HTERT RPE-1 (cell line): Measurements from ENCODE around the gene IL12RB2.
"Not testable (repeated sequence)": the region's sequence is repeated elsewhere in the genome, so short reads cannot be mapped to it uniquely, and the experiment has no call there.

Source experiments
- in situ Hi-C: fragments of 300-500 bp; cut with MboI; formaldehyde crosslinking; loops from 4 replicates; pipeline ENCODE4 v1.14.3; 2020; ENCODE audit warnings: low sequenced_read_pairs

The IL12RB2 gene

DNA sequence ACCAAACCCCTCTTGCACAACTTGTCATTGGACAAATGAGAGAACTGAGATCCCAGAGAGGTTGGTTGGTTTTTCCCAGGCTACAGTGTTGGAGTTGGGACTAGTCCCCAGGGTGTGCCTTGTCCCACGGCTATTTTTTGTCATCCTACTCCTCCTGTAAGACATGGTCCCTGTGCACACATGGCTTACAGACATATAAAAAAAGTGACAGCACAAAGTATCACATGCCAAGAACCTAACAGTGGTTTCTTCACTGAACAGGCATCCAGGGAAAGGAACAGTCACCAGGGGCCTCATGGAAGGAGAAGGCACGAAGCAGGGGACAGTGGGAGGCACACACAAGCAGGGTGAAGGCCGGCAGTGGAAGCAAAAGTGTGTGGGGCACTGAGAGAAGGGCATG is 86.1 kb downstream of the IL12RB2 start:
- in situ Hi-C loops, result no loop called here

DNA sequence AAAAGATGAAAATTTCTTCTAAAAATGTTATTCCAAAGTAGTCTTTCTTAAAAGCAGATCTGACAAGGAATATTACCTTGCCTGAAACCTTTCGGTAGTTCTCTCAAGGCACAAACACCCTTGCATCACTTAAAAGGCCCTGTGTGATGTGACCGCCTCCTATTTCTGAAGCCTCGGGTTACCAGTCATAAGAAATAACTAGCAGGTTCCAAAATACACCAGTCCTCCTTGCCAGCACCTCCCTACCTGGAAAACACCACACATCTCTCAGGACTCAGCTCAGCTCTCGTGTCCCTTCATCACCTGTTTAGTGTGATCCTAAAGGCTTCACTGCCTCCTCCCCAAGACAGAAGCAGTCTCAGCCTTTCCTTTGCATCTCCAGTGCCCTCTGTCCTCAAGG is 86.9 kb downstream of the IL12RB2 start:
- in situ Hi-C loops, result no loop called here

DNA sequence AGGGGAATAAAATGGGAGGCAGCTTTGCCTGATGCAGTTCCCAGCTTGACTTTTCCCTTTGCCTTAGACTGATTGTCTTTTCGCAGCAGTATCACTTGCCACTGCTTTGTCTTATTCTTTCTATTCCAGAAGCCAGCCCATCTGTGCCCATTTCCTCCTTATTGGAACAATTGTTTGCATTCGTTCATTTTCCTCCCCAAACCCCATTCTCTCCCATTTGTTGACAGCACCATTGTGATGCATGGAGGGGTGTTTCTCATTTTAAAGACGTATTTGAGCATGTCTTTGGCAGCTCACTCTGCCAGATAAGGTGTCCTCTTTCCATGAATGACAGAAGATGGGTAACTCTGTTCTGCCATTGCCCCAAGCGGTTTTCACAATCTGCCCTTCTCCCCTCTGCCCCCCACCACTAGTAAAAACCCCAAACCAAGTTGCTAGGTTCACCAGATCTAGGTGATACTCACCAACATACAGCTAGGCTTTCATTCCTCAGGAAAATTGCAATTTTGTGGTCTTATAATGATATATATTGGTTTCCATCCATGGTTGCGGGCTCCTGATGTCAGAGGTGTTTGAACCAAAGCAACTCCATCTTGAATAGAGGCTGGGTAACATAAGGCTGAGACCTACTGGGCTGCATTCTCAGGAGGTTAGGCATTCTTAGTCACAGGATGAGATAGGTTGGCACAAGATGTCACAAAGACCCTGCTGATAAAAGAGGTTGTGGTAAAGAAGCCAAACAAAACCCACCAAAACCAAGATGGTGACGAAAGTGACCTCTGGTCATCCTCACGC is 91.7 kb downstream of the IL12RB2 start:
- in situ Hi-C loops, result no loop called here

DNA sequence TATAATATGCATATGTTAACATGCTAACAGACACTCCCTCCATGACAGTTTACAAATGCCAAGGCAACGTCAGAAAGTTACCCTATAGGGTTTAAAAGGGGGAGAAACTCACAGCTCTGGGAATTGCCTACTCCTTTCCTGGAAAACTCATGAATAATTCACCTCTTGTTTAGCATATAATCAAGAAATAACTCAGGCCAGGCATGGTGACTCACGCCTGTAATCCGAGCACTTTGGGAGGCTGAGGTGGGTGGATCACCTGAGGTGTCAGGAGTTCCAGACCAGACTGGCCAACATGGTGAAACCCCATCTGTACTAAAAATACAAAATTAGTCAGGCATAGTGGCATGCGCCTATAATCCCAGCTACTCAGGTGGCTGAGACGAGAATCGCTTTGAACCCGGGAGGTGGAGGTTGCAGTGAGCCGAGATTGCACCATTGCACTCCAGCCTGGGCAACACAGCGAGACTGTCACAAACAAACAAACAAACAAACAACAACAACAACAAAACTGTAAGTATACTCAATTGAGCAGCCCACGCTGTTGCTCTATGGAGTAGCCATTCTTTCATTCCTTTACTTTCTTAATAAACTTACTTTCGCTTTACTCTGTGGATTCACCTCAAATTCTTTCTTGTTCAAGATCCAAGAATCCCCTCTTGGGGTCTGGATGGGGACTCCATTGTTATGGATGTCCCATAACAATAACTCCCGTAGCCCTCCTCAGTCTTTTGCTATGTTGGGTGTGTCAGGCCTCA is 92.5 kb downstream of the IL12RB2 start:
- in situ Hi-C loops, result not testable (repeated sequence)

DNA sequence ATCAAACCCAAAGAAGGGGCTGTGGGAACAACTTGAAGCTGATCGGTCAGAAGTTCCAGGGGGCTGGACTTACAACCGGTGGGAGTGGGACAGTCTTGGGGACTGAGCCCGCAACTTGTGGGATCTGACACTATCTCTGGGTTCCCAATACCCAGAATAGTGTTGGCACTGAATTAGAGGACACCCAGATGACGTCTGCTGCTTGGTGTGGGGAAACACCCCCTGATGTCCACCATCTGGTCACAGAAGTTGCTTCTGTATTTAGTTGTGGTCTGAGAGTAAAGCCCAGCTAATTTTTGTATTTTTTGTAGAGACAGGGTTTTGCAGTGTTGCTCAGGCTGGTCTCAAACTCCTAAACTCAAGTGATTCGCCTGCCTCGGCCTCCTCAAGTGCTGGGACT is 93.8 kb downstream of the IL12RB2 start:
- in situ Hi-C loops, result no loop called here

DNA sequence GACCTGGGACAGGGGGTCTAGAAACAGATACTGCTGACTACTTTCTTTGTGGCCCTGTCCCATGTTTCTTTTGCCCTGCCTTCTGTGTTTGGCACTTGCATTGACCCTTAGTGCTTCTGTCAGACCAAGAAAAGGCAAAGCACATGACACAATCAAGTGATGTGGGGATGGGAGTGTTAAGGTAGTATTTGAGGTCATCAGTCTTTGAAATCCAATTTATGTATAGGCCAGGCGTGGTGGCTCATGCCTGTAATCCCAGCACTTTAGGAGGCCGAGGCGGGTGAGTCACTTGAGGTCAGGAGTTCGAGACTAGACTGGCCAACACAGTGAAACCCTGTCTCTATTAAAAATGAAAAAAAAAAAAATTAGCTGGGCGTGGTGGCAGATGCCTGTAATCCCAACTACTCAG is 96.5 kb downstream of the IL12RB2 start:
- in situ Hi-C loops, result no loop called here

DNA sequence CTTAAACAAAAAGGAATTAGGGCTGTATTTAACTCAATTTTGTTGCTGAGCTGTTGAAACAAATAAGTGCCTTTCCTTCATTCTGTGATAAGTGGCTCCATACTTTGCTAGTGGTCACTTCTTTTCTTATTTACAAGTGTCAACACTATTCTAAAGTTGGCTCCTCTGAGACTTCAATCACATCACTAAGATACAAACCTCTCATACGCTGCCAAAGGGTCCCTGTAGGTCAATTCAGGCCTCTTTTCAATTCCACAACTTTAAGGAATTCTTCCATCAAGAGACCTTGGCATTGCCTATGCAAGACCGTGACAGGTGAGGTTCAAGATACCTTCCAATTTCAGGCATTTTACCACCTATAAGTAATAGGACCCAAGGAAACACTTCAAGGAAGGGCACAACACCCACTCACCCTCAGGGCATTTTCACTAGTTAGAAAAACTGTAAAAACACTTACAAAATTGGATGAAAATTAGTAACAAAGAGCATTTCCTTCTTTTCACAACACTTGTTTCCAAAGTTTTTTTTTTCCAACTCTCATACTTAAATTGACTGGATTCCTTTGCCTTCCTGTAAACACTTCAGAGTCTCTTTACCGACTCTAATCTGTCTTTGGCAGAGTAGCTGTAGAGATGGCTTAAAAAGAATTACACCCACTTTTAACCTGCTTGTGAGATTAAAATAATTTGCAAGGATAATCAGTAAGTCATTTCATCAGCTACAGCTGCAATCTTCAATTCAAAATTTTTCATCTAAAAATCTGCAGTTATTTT is 98.0 kb downstream of the IL12RB2 start:
- in situ Hi-C loops, result no loop called here

DNA sequence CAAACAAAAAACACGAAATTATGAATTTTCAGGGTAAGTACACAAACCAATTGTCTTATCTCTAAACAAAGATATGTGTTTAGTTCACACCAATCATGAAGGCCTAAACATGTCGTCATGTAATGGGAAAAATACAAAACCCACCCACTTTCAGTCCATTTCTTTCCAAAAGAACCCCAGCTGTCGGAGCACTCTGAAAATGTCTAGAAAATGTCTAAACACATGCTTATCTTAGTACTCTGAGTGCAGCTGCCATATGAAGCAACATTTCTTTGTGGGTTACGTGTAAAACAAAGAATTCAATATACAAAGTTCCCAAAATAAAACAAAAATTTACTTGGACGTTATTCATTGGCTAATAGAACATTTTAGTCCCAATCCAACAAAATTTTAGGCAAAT is 99.8 kb downstream of the IL12RB2 start:
- in situ Hi-C loops, result no loop called here

DNA sequence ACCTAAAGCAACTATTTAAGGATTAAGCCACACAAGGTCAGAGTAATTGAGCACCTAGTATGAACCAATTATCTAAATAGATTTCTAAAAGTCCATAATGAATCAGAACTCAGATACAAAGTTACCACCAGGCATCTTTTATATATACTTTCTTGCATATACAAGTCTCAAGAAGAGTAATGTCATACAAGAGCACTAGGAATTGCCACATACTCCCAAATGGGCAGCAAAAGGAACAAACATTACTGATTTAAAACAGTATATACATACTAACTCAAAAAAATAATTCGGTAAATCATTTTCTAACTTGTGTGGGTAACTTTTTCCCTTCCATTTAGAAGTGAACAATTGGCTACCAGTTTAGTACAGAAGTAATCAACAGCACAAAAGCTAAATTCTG is 100.5 kb downstream of the IL12RB2 start:
- in situ Hi-C loops, result no loop called here

DNA sequence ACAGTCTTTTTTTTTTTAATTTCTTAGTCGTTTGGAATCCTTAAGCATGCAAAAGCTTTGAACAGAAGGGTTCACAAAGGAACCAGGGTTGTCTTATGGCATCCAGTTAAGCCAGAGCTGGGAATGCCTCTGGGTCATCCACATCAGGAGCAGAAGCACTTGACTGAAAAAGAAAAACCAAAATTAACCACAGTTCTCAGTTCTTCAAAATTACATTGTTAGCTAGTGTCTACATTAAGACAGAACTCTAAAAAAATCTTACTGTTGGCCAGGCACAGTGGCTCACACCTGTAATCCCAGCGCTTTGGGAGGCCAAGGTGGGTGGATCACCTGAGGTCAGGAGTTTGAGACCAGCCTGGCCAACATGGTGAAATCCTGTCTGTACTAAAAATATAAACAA is 105.4 kb downstream of the IL12RB2 start:
- in situ Hi-C loops, result not testable (repeated sequence)

DNA sequence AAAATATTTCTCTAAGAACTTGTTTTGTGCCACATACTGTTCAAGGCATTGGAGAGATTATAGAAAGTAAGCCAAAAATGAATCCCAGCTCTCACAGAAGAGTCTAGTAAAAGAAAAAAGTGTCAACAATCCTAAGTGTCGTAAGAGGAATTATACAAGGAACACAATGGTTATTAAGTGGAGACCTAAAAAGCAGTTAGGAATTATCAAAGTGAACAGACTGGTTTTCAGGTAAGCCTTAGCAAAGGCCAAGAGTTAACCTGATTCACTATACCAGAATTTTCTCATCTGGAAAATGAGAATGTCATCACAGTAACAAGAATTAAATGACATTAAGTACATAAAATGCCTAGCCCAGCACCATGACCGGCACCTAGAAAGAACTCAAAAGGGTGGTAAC is 106.9 kb downstream of the IL12RB2 start:
- in situ Hi-C loops, result no loop called here

DNA sequence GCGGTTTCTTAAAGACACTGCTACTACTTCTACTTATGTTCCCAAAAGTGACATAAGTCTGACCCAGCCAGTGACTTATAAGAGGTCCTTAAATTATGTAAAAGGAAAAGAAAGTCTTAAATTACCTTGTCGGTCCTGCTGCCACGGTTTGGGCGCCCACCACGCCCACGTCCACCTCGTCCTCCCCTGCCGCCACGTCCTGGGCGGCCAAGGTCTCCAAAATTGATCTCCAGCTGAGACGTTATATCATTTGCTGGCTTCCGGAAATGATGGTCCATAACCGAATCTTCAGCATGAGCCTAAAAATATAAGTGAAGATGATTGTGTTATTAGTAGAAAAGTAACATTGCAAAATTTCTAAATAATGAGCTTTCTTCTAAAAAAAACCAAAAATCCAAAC is 107.4 kb downstream of the IL12RB2 start:
- in situ Hi-C loops, result no loop called here

DNA sequence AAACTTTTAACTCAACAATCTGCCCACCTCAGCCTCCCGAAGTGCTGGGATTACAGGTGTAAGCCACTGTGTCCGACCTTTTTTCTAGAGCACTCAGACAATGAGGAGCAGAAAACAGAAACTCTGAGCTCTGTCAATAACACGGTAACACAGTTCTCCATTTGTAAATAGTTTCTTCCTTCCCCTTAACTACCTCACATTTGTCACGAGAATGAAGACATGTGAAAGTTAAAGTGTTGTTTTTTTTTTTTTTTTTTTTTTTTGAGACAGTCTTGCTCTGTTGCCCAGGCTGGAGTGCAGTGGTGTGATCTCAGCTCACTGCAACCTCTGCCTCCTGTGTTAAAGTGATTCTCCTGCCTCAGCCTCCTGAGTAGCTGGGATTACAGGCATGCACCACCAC is 110.1 kb downstream of the IL12RB2 start:
- in situ Hi-C loops, result not testable (repeated sequence)

DNA sequence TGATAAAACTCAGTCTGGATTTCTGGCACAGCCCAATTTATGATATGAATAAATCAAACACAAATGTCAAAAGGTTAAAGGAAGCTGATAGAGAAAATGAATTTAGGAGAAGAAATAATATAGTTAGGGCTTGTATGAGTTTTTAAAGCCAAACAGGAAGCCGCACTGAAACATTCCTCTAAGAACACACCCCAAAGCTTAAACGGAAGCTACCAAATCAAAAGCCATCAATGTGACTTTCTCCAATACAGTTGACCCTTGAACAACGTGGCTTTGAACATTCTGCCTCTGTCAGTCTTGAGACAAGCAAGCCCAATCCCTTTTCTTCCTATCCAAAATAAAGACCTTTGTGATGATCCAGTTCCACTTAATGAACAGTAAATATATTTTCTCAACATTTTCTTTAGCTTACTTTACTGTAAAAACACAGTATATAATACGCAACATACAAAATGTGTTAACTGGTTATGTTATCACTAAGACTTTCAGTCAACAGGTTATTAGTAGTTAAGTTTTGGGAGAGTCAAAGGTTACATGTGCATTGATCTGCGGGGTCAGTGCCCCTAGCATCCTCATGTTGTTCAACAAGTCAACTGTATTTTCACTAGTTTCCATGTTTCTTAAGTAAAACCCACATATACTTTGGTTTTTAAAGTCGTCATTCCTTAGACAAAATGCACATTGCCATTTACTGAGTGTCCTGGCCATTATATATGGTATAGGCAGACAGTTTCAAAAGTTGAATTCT is 111.3 kb downstream of the IL12RB2 start:
- in situ Hi-C loops, result no loop called here

DNA sequence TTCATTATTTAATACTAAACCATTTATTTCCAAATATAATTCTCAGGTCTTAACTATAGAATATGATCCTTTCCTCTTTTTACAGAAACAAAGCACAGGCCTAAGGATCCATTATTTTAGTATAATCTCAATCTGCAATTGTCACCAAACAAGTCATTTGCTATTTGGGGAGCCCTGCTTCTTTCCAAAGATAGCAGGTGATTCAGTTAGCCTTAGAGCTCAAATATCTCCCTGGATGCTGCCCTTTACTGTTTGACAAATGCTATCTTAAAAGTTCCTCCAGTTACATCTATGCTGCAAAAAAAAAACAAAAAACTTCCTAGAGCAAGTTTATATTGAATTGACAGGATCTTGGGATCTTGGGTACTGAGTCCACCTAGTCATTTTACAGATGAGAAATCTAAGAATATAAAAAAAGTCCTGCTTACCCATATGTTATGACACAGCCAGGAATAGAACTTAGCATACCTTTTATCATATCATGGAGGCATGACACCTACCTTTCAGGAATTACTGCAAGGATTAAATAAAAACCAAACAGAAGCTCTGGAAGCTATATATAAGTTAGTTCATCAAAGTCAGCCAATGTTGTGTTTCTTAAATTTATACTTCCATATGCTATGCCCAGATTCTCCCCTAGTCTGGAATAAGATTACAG is 113.3 kb downstream of the IL12RB2 start:
- in situ Hi-C loops, result no loop called here

DNA sequence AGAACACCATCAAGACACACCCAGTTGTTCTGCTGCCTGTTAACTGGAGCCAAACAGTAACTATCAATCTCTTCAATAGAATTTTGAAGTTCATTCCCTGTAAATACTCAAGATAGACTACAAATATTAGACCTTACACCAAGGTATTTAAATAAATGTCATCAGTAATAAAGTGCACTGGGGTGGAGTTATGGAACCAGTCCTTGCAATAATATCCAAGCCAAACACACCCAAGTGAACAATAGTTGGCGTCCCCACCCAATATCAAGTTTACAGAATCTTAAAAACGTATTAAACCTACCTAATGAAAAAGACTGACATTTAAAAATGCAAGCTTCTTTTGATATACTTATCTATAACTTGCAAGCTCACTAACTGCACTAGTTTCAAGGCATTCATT is 119.8 kb downstream of the IL12RB2 start:
- in situ Hi-C loops, result no loop called here

DNA sequence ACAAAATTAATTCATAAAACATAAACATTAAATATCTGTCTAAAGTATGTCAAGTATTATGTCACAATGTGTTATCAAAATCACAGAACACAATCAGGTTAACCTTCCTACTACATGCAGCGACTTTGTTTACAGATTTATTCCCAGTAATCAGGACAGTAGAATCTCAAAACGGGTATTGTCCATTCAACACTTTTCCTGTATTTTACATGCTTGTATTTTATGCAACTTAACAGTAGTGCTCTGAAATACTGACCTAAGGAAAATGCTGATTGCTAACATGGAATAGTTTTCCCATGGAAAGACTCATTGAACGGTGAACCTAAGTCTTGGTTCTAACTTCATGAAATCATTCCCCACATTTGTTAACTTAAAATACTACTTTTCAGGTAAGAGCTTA is 120.3 kb downstream of the IL12RB2 start:
- in situ Hi-C loops, result no loop called here

DNA sequence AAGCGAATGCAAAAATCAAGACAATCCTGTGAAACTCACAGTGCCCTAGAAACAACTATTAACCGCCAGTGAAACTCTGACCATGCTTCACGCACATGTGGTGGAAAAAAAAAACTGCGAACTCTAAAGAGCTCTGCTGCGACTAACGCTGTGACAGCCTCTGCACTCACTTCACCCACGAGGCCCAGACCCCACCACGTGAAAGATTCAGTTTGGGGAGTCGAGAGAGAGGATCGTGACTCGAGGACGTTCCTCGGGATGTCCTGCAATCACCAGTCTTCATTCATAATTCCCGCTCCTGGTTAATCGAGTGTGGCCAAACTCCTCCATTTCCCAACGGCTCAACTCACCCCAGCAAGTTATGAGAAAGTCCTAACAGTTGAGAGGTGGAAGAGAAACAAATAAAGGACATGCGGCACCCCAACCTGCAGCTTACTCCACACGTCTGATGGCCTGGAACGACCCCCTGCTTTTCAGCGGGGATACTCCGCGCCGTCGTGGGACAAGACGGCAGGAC is 121.4 kb downstream of the IL12RB2 start:
- in situ Hi-C loops, result no loop called here

DNA sequence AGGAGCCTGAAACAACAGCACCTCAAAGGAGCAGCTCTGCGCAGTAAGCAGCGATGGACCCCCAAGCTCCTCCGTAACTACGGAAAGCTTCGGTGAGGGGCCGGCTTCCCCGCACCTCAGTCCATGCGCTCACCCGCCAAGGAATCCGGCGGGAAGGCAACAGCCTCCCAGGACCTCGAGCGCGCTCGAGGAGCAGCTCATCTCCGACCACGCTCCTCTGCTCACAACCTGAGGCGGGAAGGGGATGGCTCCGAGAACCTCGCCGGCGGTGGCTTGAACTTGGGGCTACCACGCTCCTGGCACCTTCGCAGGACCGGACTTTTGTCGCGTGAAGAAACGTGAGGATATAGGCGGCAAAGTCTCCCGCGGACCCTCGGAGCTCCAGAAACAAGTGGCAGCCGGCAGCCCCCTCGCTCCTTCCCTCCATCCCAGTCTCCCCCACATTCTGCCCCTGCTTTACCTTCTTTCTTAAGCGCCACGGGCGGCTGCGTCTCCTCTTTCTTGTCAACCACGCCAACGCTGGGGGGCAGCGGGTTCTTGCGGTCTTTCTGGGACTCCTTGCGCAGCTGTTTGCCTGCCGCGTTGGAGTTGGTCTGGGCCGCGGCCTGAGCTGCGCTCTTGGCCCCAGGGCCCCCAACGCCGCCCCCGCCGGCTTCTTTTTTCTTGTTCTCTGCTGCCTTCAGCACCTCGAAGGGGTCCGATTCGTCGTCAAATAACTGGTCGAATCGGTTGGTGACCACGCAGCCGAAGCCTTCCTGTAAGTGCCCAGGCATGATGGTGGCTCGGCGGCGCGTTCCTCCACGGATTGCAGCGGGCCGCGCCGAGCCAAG is 122.1 kb downstream of the IL12RB2 start:
- in situ Hi-C loops, result no loop called here
